Tibial artery (tissue), 4 donors: ENCODE results near the gene KIF23.
A peak's percentile ranks its signal among the peaks of the same experiment; 100 is the strongest.

Source experiments
- DNase-seq, 2 donors: peaks; one replicate each; pipeline ENCODE4 v3.0.0-alpha.2; 2019
- H3K27ac ChIP-seq, 2 donors: fragments of 200-600 bp; sonication (generic) in 1 of 2; 1 replicate in 1 of 2; 2 replicates in 1 of 2; pipeline ENCODE4 v1.5.1; 2018 to 2019; ENCODE audit warnings: mild to moderate bottlenecking in 1 of 2
- H3K27me3 ChIP-seq, 2 donors: fragments of 200-600 bp; sonication (generic) in 1 of 2; one replicate each; pipeline versions ENCODE4 v1.5.1 to v1.6.0; 2016 to 2019
- H3K36me3 ChIP-seq, 3 donors: fragments of 200-600 bp; sonication (generic) in 2 of 3; one replicate each; pipeline ENCODE4 v1.5.1; 2016 to 2019; ENCODE audit warnings: mild to moderate bottlenecking in 2 of 3
- H3K4me1 ChIP-seq, 4 donors: fragments of 200-600 bp; sonication (generic) in 2 of 4; 1 replicate in 3 of 4; 2 replicates in 1 of 4; pipeline ENCODE4 v1.5.1; 2016 to 2019
- H3K4me3 ChIP-seq, 2 donors: fragments of 200-600 bp; sonication (generic) in 1 of 2; 1 replicate in 1 of 2; 2 replicates in 1 of 2; pipeline ENCODE4 v1.5.1; 2018 to 2019; ENCODE audit warnings: mild to moderate bottlenecking in 2 of 2
- H3K9me3 ChIP-seq, 3 donors: fragments of 200-600 bp; sonication (generic) in 1 of 3; one replicate each; pipeline ENCODE4 v1.5.1; 2016 to 2019
- CTCF ChIP-seq, 2 experiments: fragments of 200-600 bp in 1 of 2; fragments of 450-650 bp in 1 of 2; IDR thresholded peaks; one replicate each; pipeline ENCODE4 v1.5.1; 2017 to 2019; ENCODE audit warnings: antibody characterized with exemption in 2 of 2, mild to moderate bottlenecking in 1 of 2, moderate library complexity in 1 of 2
- intact Hi-C: fragments of 100-400 bp; cut with DNase I; formaldehyde crosslinking; loops from one replicate; pipeline ENCODE4 v1.15.0; 2023; ENCODE audit warnings: low total_unique reads

KIF23 gene

DNA sequence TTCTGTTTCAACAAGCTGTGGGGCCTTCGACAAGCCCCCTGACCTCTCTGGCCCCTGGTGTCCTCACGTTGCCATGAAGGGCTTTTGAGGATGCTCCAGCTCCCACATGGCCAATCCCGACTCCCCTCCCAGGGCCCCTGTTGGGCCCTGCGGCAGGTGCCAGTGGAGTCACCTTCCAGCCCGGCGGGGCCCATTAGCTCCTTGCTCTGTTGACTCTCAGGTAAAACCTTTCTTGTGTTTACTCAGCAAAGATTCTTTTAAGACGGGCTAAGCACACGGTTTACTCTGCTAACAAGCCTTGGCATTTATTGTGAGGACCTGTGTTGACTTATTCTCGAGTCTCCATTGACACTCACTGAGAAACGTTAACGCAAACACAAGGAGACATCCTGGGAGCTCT is 53.5 kb downstream of the KIF23 start:
- H3K4me3 ChIP-seq, result no peak overlapping the region
- no peaks in the 10 kb centered on the region for H3K27me3 ChIP-seq
- no peak overlapping the region for H3K27ac ChIP-seq
- no peak for TF ChIP-seq CTCF (IDR thresholded peaks at IDR 0.05)
- no peak for DNase-seq
- H3K4me1 ChIP-seq, result peaks cover 0 to 7% (median 4%) of the 10 kb centered on the region in 4 donors
- intact Hi-C loops, result loop anchor here (5.0 kb wide), 1 partner anchor 410 kb away; no protein-coding TSS in a partner anchor
- no peaks in the 10 kb centered on the region for H3K9me3 ChIP-seq
- no peaks in the 10 kb centered on the region for H3K36me3 ChIP-seq

- TF ChIP-seq CTCF (IDR thresholded peaks at IDR 0.05), result no peak
- Histone ChIP-seq H3K27me3 (no peaks in the 10 kb centered on the region), H3K4me1 (peaks cover 0 to 3% (median under 1%) of the 10 kb centered on the region in 4 donors), H3K9me3 (no peaks in the 10 kb centered on the region), H3K4me3 (no peak overlapping the region), H3K27ac (no peak overlapping the region), H3K36me3 (no peaks in the 10 kb centered on the region)
- intact Hi-C loops, result loop anchor here (5.0 kb wide), 1 partner anchor 411 kb away; no protein-coding TSS in a partner anchor
- peak in 1 of 2 donors; percentile 47 for DNase-seq
Observed at GRCh38 chr15:69468241-69469121, 54.3 kb downstream of the KIF23 start.

- Histone ChIP-seq H3K27ac (no peak overlapping the region), H3K9me3 (no peaks in the 10 kb centered on the region), H3K36me3 (no peaks in the 10 kb centered on the region), H3K4me3 (no peak overlapping the region), H3K27me3 (no peaks in the 10 kb centered on the region), H3K4me1 (no peaks in the 10 kb centered on the region)
- intact Hi-C loops, result loop anchor here (5.0 to 10.0 kb wide), 2 partner anchors 412 to 1015 kb away; no protein-coding TSS in a partner anchor
- no peak for TF ChIP-seq CTCF (IDR thresholded peaks at IDR 0.05)
- DNase-seq, result peak in 1 of 2 donors; percentile 57
Observed at GRCh38 chr15:69469467-69470201, 55.5 kb downstream of the KIF23 start.

- Histone ChIP-seq H3K27ac (no peak overlapping the region), H3K9me3 (no peaks in the 10 kb centered on the region), H3K36me3 (no peaks in the 10 kb centered on the region), H3K4me3 (no peak overlapping the region), H3K27me3 (peaks cover 0 to 6% of the 10 kb centered on the region in 2 donors), H3K4me1 (no peaks in the 10 kb centered on the region)
- intact Hi-C loops, result loop anchor here (10.0 kb wide), 1 partner anchor 1013 kb away; no protein-coding TSS in a partner anchor
- DNase-seq, result no peak
- no peak for TF ChIP-seq CTCF (IDR thresholded peaks at IDR 0.05)
Observed at GRCh38 chr15:69472046-69472445, 57.9 kb downstream of the KIF23 start.

DNA sequence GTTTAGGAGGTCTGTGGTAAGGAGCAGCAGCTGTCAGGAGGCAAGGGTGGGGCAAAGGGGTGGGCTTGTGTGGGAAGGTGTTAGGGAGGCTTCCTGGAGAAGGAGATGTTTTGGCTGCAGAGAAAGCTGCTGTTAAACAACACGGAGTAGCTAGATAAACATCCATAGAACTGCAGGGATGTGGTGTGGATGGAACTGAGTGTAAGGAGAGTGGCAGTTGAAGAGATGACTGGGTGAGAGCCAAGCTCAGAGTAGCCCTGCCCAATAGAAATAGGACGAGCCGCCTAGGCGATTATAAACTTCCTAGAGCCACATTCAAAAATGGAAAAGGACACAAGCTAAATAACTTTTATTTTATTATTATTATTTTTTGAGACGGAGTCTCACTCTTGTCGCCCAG is 58.4 kb downstream of the KIF23 start:
- no peaks in the 10 kb centered on the region for H3K36me3 ChIP-seq
- no peaks in the 10 kb centered on the region for H3K9me3 ChIP-seq
- peaks cover 0 to 6% of the 10 kb centered on the region in 2 donors for H3K27me3 ChIP-seq
- intact Hi-C loops, result loop anchor here (10.0 kb wide), 1 partner anchor 1012 kb away; no protein-coding TSS in a partner anchor
- no peak for DNase-seq
- no peak overlapping the region for H3K4me3 ChIP-seq
- no peaks in the 10 kb centered on the region for H3K4me1 ChIP-seq
- TF ChIP-seq CTCF (IDR thresholded peaks at IDR 0.05), result no peak
- no peak overlapping the region for H3K27ac ChIP-seq
